ENCODE measurements around the gene MPV17. TPM values are rescaled to one million over a fixed set of nuclear protein-coding genes. Genes with fewer than 3 reads are reported as not detected.
"Not testable (repeated sequence)": the region's sequence is repeated elsewhere in the genome, so short reads cannot be mapped to it uniquely, and the experiment has no call there.

The MPV17 gene
- total RNA-seq, 1 experiment from 2014 or later = 77.4 TPM

DNA sequence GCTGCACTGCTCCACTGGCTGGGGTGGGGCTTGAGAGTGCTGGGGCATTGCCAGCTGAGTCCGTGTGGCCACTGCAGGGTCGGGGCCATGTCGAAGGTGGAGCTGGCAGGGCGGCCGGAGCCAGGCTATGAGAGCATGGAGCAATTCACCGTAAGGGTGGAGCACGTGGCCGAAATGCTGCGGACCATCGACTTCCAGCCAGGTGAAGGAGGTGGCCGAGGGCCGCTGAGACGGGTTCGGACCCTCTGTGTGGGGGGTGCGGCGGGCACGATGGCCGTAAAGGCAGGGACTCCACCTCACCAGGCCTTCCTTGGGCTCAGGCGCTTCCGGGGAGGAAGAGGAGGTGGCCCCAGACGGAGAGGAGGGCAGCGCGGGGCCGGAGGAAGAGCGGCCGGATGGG is 16.8 kb downstream of the MPV17 start:
- Mint-ChIP-seq H3K36me3 (ENCODE audit: insufficient read depth, unreplicated experiment) (peaks cover 19% of the 10 kb centered on the region), H3K9me3 (ENCODE audit: low read depth, unreplicated experiment) (no peaks in the 10 kb centered on the region), H3K27me3 (ENCODE audit: unreplicated experiment) (peaks cover 23% of the 10 kb centered on the region), H3K4me1 (ENCODE audit: low read depth, unreplicated experiment) (no peaks in the 10 kb centered on the region), H3K27ac (ENCODE audit: unreplicated experiment) (peak overlapping the region; percentile 78), H3K4me3 (ENCODE audit: low read depth, unreplicated experiment) (peak overlapping the region; percentile 65)
- BruUV-seq (replicated peaks) = no TSS peak
- peak; percentile 19 for DNase-seq
- intact Hi-C loops (cut with micrococcal nuclease; ENCODE audit: unreplicated experiment) = no loop called here
- CTCF ChIA-PET = interaction anchor here (0.5 to 1.9 kb wide), 2 partner anchors 12 to 37 kb away, joined by 3 to 5 read pairs; no protein-coding TSS in a partner anchor
- TF ChIP-seq, protein P1, sequence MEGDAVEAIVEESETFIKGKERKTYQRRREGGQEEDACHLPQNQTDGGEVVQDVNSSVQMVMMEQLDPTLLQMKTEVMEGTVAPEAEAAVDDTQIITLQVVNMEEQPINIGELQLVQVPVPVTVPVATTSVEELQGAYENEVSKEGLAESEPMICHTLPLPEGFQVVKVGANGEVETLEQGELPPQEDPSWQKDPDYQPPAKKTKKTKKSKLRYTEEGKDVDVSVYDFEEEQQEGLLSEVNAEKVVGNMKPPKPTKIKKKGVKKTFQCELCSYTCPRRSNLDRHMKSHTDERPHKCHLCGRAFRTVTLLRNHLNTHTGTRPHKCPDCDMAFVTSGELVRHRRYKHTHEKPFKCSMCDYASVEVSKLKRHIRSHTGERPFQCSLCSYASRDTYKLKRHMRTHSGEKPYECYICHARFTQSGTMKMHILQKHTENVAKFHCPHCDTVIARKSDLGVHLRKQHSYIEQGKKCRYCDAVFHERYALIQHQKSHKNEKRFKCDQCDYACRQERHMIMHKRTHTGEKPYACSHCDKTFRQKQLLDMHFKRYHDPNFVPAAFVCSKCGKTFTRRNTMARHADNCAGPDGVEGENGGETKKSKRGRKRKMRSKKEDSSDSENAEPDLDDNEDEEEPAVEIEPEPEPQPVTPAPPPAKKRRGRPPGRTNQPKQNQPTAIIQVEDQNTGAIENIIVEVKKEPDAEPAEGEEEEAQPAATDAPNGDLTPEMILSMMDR (IDR thresholded peaks at IDR 0.05; ENCODE audit: unreplicated experiment) = no peak

DNA sequence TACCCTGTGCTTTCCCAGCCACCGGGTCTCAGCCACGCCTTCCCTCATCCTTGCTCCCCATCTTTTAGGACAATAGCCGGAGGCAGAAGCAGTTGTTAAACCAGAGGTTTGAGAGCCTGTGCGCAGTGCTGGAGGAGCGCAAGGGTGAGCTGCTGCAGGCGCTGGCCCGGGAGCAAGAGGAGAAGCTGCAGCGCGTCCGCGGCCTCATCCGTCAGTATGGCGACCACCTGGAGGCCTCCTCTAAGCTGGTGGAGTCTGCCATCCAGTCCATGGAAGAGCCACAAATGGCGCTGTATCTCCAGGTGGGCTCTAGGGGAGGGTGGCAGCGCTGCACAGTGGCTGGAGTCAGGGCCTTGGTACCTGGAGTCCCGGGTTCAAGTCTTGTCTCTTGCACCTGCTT is 17.4 kb downstream of the MPV17 start:
- Mint-ChIP-seq H3K4me1 (ENCODE audit: low read depth, unreplicated experiment) (no peaks in the 10 kb centered on the region), H3K9me3 (ENCODE audit: low read depth, unreplicated experiment) (no peaks in the 10 kb centered on the region), H3K27me3 (ENCODE audit: unreplicated experiment) (peaks cover 23% of the 10 kb centered on the region), H3K4me3 (ENCODE audit: low read depth, unreplicated experiment) (no peak overlapping the region), H3K27ac (ENCODE audit: unreplicated experiment) (no peak overlapping the region), H3K36me3 (ENCODE audit: insufficient read depth, unreplicated experiment) (peaks cover 19% of the 10 kb centered on the region)
- BruUV-seq (replicated peaks) = no TSS peak
- no peak for DNase-seq
- intact Hi-C loops (cut with micrococcal nuclease; ENCODE audit: unreplicated experiment) = no loop called here
- CTCF ChIA-PET = interaction anchor here (0.5 to 1.9 kb wide), 2 partner anchors 13 to 36 kb away, joined by 3 to 5 read pairs; no protein-coding TSS in a partner anchor
- TF ChIP-seq, protein P1 (IDR thresholded peaks at IDR 0.05; ENCODE audit: unreplicated experiment) = no peak

DNA sequence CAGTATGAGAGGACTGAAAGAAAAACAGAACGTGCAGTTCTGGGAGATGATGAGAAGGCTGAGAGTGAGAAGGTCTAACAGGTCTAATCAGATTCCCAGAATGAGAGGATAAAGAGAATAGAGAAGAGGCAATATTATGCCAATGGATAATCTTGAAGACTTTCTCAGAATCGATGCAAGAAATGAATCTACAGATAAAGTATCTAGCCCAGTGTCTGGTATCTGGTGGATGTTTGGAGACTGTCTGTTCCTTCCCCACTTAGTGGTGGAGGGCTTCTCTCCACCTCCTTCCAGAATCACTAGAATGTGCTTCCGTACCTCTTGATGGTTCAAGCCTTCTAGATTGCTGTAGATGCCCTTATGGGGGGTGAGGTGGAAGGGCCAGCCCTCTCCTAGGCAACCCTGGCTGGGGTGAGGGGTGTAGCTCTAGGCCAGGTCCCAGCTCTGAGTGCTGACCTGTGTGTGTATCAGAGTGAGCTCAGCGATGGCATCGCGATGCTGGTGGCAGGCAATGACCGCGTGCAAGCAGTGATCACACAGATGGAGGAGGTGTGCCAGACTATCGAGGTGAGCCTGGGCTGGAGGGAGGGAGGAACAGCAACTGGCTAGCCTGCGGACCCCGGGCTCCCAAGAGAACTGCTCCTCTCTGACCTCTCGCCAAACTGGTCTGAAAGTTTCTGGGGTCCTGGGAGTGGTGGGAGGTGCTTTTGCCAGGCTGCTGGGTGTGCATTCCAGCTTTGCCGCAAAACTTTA is 18.2 kb downstream of the MPV17 start:
- Mint-ChIP-seq H3K27me3 (ENCODE audit: unreplicated experiment) (peaks cover 23% of the 10 kb centered on the region), H3K9me3 (ENCODE audit: low read depth, unreplicated experiment) (no peaks in the 10 kb centered on the region), H3K27ac (ENCODE audit: unreplicated experiment) (no peak overlapping the region), H3K4me1 (ENCODE audit: low read depth, unreplicated experiment) (no peaks in the 10 kb centered on the region), H3K36me3 (ENCODE audit: insufficient read depth, unreplicated experiment) (peaks cover 17% of the 10 kb centered on the region), H3K4me3 (ENCODE audit: low read depth, unreplicated experiment) (no peak overlapping the region)
- TF ChIP-seq, protein P1 (IDR thresholded peaks at IDR 0.05; ENCODE audit: unreplicated experiment) = no peak
- intact Hi-C loops (cut with micrococcal nuclease; ENCODE audit: unreplicated experiment) = no loop called here
- BruUV-seq (replicated peaks) = no TSS peak
- CTCF ChIA-PET = interaction anchor here (1.9 kb wide), 1 partner anchor 14 kb away, joined by 5 read pairs; no protein-coding TSS in a partner anchor
- DNase-seq = no peak

DNA sequence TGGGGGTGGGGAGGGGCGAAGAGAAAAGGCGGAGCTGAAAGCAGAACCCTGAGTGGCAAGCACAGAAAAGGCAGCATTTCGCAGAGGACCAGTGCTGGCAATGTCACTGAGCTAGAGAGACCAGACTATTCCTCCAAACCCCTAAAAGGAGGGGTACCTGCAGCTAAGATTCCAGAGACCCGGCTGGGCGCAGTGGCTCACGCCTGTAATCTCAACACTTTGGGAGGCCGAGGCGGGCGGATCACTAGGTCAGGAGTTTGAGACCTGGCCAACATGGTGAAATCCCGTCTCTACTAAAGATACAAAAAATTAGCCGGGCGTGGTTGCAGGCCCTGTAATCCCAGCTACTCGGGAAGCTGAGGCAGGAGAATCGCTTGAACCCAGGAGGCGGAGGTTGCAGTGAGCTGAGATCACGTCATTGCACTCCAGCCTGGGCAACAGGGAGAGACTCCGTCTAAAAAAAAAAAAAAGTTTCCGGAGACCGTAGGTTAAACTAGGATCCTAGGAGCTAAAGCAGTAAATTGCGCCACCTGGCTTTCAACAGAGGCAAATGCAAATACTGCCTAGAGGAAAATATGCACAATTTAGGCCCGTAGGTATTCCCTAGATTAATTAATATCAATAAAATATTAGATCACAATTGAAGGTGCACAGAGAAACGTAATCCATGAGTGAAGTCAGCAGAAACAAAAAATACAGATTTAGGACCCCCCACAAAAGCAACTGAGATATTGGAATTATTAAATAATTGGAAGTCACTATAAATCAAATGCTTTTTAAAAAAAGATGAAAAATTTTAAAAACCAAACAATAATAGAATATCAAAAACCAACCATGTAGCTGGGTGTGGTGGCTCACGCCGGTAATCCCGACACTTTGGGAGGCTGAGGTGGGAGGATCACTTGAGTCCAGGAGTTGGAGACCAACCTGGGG is 19.5 kb downstream of the MPV17 start:
- Mint-ChIP-seq H3K36me3 (ENCODE audit: insufficient read depth, unreplicated experiment) (peaks cover 15% of the 10 kb centered on the region), H3K4me1 (ENCODE audit: low read depth, unreplicated experiment) (no peaks in the 10 kb centered on the region), H3K27ac (ENCODE audit: unreplicated experiment) (no peak overlapping the region), H3K27me3 (ENCODE audit: unreplicated experiment) (peaks cover 31% of the 10 kb centered on the region), H3K4me3 (ENCODE audit: low read depth, unreplicated experiment) (peak overlapping the region; percentile 40), H3K9me3 (ENCODE audit: low read depth, unreplicated experiment) (no peaks in the 10 kb centered on the region)
- DNase-seq = peak; percentile 59
- TF ChIP-seq, protein P1 (IDR thresholded peaks at IDR 0.05; ENCODE audit: unreplicated experiment) = peak; percentile 80
- intact Hi-C loops (cut with micrococcal nuclease; ENCODE audit: unreplicated experiment) = loop anchor here (2.0 kb wide), 1 partner anchor 205 kb away; no protein-coding TSS in a partner anchor
- CTCF ChIA-PET = interaction anchor here (0.6 to 2.2 kb wide), 12 partner anchors 11 to 132 kb away, joined by 3 to 32 read pairs (median 6); partner anchors contain the start of gene MPV17
- no TSS peak for BruUV-seq (replicated peaks)

DNA sequence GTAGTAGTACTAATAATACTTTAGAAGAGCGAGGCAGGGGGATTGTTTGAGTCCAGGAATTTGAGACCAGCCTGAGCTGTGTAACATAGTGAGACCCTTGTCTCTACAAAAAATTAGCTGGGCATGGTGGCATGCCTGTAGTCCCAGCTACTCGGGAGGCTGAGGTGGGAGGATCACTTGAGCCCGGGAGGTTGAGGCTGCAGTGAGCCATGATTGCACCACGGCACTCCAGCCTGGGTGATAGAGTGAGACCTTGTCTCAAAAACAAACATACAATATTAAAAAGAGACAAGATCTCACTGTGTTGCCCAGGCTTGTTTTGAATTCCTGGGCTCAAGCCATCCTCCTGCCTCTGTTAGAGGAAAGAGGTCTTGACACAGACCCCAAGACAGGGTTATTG is 22.3 kb downstream of the MPV17 start:
- intact Hi-C loops (cut with micrococcal nuclease; ENCODE audit: unreplicated experiment); CTCF ChIA-PET; H3K4me3 Mint-ChIP-seq (ENCODE audit: low read depth, unreplicated experiment); DNase-seq; H3K27ac Mint-ChIP-seq (ENCODE audit: unreplicated experiment); H3K36me3 Mint-ChIP-seq (ENCODE audit: insufficient read depth, unreplicated experiment); H3K9me3 Mint-ChIP-seq (ENCODE audit: low read depth, unreplicated experiment); H3K4me1 Mint-ChIP-seq (ENCODE audit: low read depth, unreplicated experiment); BruUV-seq (replicated peaks): not testable (repeated sequence)
- H3K27me3 Mint-ChIP-seq (ENCODE audit: unreplicated experiment) = peaks cover 23% of the 10 kb centered on the region

Measured in Calu3 (cell line).